Cardiac fibroblast (primary cell): Measurements from ENCODE around the gene PRKCD.

Source experiments
- DNase-seq, 2 donors: peaks; one replicate each; pipeline versions ENCODE4 v3.0.0 to v3.0.0-alpha.2; 2010; ENCODE audit warnings: low read depth in 2 of 2
- H3K4me3 ChIP-seq, 2 donors: replicated peaks in 1 of 2; 1 replicate in 1 of 2; 2 replicates in 1 of 2; pipeline ENCODE4 v1.5.1; 2011; ENCODE audit warnings: low read depth in 2 of 2, low read length in 2 of 2, mild to moderate bottlenecking in 2 of 2, moderate library complexity in 1 of 2
- CTCF ChIP-seq: IDR thresholded peaks from one replicate; pipeline ENCODE4 v1.5.1; 2011; ENCODE audit warnings: low read depth, mild to moderate bottlenecking, low read length, inconsistent platforms

The PRKCD gene

GRCh38 chr3:53238886-53239285, 77.9 kb downstream of the PRKCD start:
- no peak for TF ChIP-seq CTCF

GRCh38 chr3:53239800-53240199, 78.8 kb downstream of the PRKCD start:
- no peak for TF ChIP-seq CTCF
- no peak overlapping the region for H3K4me3 ChIP-seq
- no peak for DNase-seq

More at GRCh38 chr3:53238886-53239285, 77.9 kb downstream of the PRKCD start:
- no peak for DNase-seq
- H3K4me3 ChIP-seq = no peak overlapping the region

- H3K4me3 ChIP-seq = no peak overlapping the region
- no peak for TF ChIP-seq CTCF
Measured at GRCh38 chr3:53240989-53241972, 80.3 kb downstream of the PRKCD start.

GRCh38 chr3:53242155-53242554, 81.1 kb downstream of the PRKCD start:
- DNase-seq = no peak
- no peak overlapping the region for H3K4me3 ChIP-seq
- no peak for TF ChIP-seq CTCF

More at GRCh38 chr3:53240989-53241972, 80.3 kb downstream of the PRKCD start:
- DNase-seq = no peak
